Measurements from ENCODE around the gene TBC1D2B.

The TBC1D2B gene

DNA sequence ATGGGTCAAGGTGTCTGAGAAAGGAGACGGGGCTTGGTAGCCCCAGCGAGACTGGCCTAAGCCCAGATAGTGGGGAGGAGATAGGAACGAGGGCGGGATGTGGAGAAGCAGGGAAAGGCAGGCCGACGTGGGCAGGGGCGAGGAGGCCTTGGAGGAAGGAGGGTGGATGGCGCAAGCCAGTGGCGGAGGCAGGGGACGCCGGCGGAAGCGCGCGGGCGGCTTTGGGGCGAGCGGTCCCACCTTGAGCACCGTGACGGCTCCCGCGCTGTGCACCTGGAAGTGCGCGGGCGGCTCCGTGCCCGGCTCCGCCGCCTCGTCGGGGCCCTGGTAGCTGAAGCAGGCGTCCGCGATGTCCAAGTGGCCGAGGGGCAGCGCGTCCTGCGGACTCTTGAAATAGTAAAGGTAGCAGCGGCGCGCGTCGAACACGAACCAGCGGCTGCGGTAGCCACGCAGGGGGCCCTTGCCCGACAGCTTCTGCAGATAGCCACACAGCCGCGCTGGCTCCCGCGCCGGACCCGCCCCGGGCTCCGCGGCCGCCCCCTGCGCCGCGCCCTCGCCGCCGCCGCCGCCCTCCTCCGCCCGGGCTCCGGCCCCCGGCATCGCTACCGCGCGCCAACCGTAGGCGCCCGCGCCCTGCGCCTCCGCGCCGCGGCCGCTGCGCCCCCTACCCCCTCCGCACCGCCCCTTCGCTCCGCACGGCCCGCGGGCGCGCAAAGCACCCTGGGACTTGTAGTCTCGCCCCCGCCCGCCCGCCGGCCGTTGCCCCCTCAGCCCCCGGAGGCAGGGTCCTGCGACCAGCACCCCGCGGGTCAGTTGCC, at the start of gene TBC1D2B:
Gene TBC1D2B, minus strand, starts transcription at position 659 of the 818 bp plus-strand sequence. Its CDS starts 59 bp downstream, at position 600.
- peak within 1 kb of the TSS; percentile 81 to 88 for H3K4me3 ChIP-seq (ENCODE audit: low read depth in 1 of 2, low read length in 2 of 2)
- no peaks in the 10 kb centered on the region for H3K36me3 ChIP-seq (ENCODE audit: insufficient read depth, low read length)
- peaks cover 26% of the 10 kb centered on the region for H3K4me1 ChIP-seq (ENCODE audit: insufficient read depth, low read length)
- no peaks in the 10 kb centered on the region for H3K27me3 ChIP-seq (ENCODE audit: control insufficient read depth in 1 of 2, insufficient read depth in 2 of 2, low read length in 2 of 2)
- H3K27ac ChIP-seq (ENCODE audit: low read depth, low read length) = peak within 1 kb of the TSS; percentile 87
- peak within 1 kb of the TSS; percentile 65 for H3K9ac ChIP-seq (ENCODE audit: low read length)
- no peaks in the 10 kb centered on the region for H3K9me3 ChIP-seq (ENCODE audit: low read length)

DNA sequence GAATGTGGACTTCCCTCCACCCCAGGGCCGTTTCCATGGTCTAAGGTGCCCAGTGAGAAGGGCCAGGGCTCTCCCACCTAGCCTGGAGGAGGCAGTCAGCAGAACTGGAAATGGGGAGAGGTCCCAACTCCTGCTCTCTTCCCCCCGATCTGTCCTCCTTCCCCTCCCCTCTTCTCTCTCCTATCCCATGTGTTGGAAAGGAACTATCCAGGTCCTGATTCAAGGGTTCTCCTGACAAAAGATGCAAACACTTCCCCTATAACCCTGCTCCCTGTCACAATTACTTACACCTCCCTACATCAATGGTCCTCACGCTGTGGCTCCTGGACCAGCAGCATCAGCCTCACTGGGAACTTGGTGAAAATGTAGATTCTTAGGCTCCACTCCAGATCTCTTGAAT, 47.8 kb upstream of the TBC1D2B start:
- no peak overlapping the region for H3K4me3 ChIP-seq (ENCODE audit: low read depth in 1 of 2, low read length in 2 of 2)
- no peaks in the 10 kb centered on the region for H3K4me1 ChIP-seq (ENCODE audit: insufficient read depth, low read length)
- H3K27ac ChIP-seq (ENCODE audit: low read depth, low read length) = no peak overlapping the region
- no peak overlapping the region for H3K9ac ChIP-seq (ENCODE audit: low read length)
- no peaks in the 10 kb centered on the region for H3K9me3 ChIP-seq (ENCODE audit: low read length)
- H3K27me3 ChIP-seq (ENCODE audit: control insufficient read depth in 1 of 2, insufficient read depth in 2 of 2, low read length in 2 of 2) = no peaks in the 10 kb centered on the region
- no peaks in the 10 kb centered on the region for H3K36me3 ChIP-seq (ENCODE audit: insufficient read depth, low read length)

DNA sequence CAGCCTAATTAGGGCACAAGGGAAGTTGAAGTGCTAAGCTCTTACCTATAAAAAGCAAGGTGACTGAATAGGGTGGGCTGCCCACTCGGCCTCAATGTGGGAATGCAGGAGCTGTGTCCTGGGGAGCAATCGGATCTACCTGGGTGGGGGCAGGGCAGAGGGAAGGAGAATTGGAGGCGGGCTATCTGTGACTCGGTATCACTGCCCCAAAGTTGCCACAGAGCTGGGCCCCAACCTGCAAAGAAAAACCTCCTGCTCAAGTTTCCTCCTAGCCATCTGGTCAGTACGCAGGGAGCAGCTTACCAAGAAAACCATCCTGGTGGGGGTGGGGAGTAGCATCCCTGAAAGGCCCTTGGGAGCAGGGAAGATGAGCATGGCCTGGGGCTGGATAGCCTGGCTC, 43.0 kb upstream of the TBC1D2B start:
- H3K9me3 ChIP-seq (ENCODE audit: low read length) = no peaks in the 10 kb centered on the region
- no peaks in the 10 kb centered on the region for H3K27me3 ChIP-seq (ENCODE audit: control insufficient read depth in 1 of 2, insufficient read depth in 2 of 2, low read length in 2 of 2)
- H3K9ac ChIP-seq (ENCODE audit: low read length) = no peak overlapping the region
- no peak overlapping the region for H3K27ac ChIP-seq (ENCODE audit: low read depth, low read length)
- H3K36me3 ChIP-seq (ENCODE audit: insufficient read depth, low read length) = no peaks in the 10 kb centered on the region
- no peak overlapping the region for H3K4me3 ChIP-seq (ENCODE audit: low read depth in 1 of 2, low read length in 2 of 2)
- no peaks in the 10 kb centered on the region for H3K4me1 ChIP-seq (ENCODE audit: insufficient read depth, low read length)

DNA sequence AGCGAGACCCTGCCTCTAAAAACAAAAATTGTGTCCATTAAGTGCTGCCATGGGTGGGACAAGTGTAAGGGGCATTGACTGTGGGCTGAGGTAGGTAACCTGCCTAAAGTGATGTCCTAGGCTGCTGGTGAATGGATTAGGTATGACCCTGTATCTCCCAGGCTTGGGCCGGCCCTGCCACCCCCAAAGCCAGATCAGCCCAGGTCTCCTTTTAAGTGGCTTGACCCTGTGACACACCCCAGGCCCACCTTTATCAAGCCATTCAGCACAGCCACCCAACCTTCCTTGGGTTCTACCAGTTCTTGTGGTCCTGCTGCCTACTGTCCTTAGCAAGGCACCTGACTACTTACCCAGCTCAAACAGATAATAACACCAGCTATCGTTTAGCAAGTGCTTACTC, 35.0 kb upstream of the TBC1D2B start:
- no peak overlapping the region for H3K9ac ChIP-seq (ENCODE audit: low read length)
- no peak overlapping the region for H3K27ac ChIP-seq (ENCODE audit: low read depth, low read length)
- no peak overlapping the region for H3K4me3 ChIP-seq (ENCODE audit: low read depth in 1 of 2, low read length in 2 of 2)
- H3K36me3 ChIP-seq (ENCODE audit: insufficient read depth, low read length) = no peaks in the 10 kb centered on the region
- no peaks in the 10 kb centered on the region for H3K27me3 ChIP-seq (ENCODE audit: control insufficient read depth in 1 of 2, insufficient read depth in 2 of 2, low read length in 2 of 2)
- no peaks in the 10 kb centered on the region for H3K9me3 ChIP-seq (ENCODE audit: low read length)
- H3K4me1 ChIP-seq (ENCODE audit: insufficient read depth, low read length) = no peaks in the 10 kb centered on the region

DNA sequence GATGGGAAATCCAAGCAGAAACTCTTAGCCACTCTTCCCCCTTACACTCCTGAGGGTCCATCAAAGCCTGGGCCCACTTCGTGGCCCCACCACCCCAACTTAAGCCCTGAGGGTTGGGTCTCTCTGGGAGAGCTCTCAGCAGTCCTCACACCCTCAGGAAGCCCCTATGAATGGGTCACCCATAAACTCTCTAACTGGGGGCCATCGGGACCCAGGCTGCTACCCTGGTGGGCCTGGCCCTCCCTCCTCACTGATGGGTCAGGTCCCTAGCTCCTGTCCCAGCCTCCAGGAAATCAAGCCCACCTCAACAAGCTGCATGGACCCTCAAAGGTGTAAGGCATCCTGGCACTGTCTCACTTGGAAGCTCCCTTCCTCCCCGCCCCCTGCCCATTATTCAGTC, 34.3 kb upstream of the TBC1D2B start:
- Histone ChIP-seq H3K27me3 (ENCODE audit: control insufficient read depth in 1 of 2, insufficient read depth in 2 of 2, low read length in 2 of 2) (no peaks in the 10 kb centered on the region), H3K9ac (ENCODE audit: low read length) (no peak overlapping the region), H3K27ac (ENCODE audit: low read depth, low read length) (no peak overlapping the region), H3K9me3 (ENCODE audit: low read length) (no peaks in the 10 kb centered on the region), H3K4me1 (ENCODE audit: insufficient read depth, low read length) (no peaks in the 10 kb centered on the region), H3K4me3 (ENCODE audit: low read depth in 1 of 2, low read length in 2 of 2) (no peak overlapping the region), H3K36me3 (ENCODE audit: insufficient read depth, low read length) (no peaks in the 10 kb centered on the region)

DNA sequence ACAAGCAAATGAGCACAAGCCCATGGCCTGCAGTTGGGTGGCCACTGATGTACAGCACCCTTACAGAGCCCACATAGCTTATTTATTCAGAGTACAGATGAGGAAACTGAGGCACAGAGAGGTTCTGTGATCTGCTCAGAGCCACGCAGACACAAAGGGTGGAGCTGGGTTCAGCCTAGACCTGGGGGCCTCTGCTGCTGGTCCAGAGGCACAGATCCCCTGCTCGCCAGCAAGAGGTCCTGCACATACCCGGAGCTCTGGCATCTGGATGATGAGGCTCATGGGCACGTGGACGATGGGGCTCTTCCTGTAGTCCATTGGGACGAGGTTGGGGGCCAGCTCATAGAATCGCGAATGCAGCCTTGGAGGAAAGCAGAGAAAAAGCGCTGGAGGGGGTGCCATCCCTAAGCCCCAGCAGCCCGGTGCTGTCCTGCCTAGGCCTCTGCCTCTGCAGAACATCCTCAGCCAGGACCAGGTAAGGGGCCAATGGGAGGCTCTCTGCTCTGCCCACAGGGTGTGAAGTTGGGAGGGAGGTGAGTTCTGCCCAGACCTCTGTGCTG, 33.5 kb upstream of the TBC1D2B start:
- Histone ChIP-seq H3K4me1 (ENCODE audit: insufficient read depth, low read length) (no peaks in the 10 kb centered on the region), H3K4me3 (ENCODE audit: low read depth in 1 of 2, low read length in 2 of 2) (no peak overlapping the region), H3K27ac (ENCODE audit: low read depth, low read length) (no peak overlapping the region), H3K36me3 (ENCODE audit: insufficient read depth, low read length) (no peaks in the 10 kb centered on the region), H3K9ac (ENCODE audit: low read length) (no peak overlapping the region), H3K27me3 (ENCODE audit: control insufficient read depth in 1 of 2, insufficient read depth in 2 of 2, low read length in 2 of 2) (no peaks in the 10 kb centered on the region), H3K9me3 (ENCODE audit: low read length) (no peaks in the 10 kb centered on the region)

DNA sequence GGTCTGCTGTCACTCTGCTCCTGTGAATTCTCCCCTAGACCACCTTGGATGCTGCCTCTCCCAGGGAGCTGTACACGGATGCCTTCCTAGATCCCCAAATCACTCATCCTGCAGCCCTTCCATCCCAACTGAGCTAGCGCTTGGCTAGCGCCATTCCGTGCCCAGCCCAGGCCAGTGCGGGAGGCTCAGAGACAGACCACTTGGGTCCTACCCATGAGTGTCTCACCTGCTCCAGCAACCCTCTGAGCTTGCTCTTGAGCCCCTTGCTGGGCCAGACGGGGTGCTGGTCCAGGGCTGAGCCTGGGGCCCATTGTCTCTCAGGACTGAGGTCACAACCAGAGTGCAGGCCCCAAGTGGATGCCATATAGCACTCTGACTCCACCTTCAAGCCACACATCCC, 32.6 kb upstream of the TBC1D2B start:
- Histone ChIP-seq H3K9ac (ENCODE audit: low read length) (no peak overlapping the region), H3K4me1 (ENCODE audit: insufficient read depth, low read length) (no peaks in the 10 kb centered on the region)

DNA sequence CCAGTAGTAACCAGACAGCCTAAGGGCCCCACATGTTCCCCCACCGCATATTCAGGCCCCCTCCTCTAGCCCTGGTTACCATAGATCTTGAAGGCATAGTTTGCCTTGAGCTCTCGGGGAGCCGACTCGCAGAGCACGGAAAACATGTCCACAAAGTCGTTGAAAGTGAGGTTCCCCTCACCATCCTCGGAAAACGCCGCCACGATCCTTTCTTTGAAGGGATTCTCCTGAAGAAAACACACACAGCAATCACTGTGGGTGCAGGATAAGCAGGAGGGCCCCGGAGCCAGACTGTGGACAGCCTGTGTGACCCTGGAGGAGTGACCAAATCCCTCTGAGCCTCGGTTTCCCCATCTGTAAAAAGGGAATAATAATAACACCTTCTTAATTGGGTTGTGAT, 31.6 kb upstream of the TBC1D2B start:
- no peak overlapping the region for H3K9ac ChIP-seq (ENCODE audit: low read length)
- H3K27ac ChIP-seq (ENCODE audit: low read depth, low read length) = no peak overlapping the region
- H3K36me3 ChIP-seq (ENCODE audit: insufficient read depth, low read length) = no peaks in the 10 kb centered on the region
- no peak overlapping the region for H3K4me3 ChIP-seq (ENCODE audit: low read depth in 1 of 2, low read length in 2 of 2)
- no peaks in the 10 kb centered on the region for H3K9me3 ChIP-seq (ENCODE audit: low read length)
- no peaks in the 10 kb centered on the region for H3K4me1 ChIP-seq (ENCODE audit: insufficient read depth, low read length)
- no peaks in the 10 kb centered on the region for H3K27me3 ChIP-seq (ENCODE audit: control insufficient read depth in 1 of 2, insufficient read depth in 2 of 2, low read length in 2 of 2)

More for the DNA sequence above, 32.6 kb upstream of the TBC1D2B start:
- no peaks in the 10 kb centered on the region for H3K36me3 ChIP-seq (ENCODE audit: insufficient read depth, low read length)
- no peak overlapping the region for H3K27ac ChIP-seq (ENCODE audit: low read depth, low read length)
- H3K9me3 ChIP-seq (ENCODE audit: low read length) = no peaks in the 10 kb centered on the region
- no peak overlapping the region for H3K4me3 ChIP-seq (ENCODE audit: low read depth in 1 of 2, low read length in 2 of 2)
- H3K27me3 ChIP-seq (ENCODE audit: control insufficient read depth in 1 of 2, insufficient read depth in 2 of 2, low read length in 2 of 2) = no peaks in the 10 kb centered on the region

DNA sequence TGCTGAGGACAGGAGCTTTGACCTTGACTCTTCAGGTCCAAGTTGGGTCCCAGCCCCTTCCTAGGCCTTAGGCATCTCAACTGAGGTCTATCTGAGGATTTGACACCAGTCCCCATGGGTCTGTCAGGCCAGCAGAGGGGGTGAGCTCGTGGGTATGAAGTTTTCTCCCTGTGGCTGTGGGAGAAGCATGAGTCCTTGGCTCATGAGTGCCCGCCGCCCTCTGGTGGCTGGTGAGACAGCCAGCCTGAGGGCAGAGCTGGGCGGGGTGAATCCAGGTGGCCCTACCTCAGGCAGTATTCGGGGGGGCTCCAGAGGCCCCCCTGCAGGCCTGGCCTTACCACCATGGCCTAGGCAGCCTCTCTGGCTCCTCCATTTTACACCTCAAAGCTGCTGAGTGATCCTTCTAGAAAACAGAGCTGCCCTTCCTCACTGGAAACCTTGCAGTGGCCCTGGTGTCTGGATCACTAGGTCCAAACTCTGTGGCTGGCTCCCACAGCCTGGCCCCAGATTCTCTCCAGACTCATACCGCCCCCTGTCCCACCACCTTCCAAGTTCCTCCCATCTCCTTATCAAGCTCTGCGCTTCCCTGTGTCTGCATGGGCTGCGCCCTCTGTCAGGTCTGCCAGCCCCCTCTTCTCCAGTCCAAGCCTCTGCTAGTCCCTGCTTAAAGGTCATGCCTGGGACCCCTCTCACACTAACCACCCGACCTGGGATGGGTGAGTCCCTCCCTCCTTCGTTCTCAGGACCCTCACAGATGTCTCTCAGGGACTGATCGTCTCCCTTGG, 31.0 kb upstream of the TBC1D2B start:
- no peak overlapping the region for H3K27ac ChIP-seq (ENCODE audit: low read depth, low read length)
- no peak overlapping the region for H3K9ac ChIP-seq (ENCODE audit: low read length)
- no peak overlapping the region for H3K4me3 ChIP-seq (ENCODE audit: low read depth in 1 of 2, low read length in 2 of 2)
- H3K27me3 ChIP-seq (ENCODE audit: control insufficient read depth in 1 of 2, insufficient read depth in 2 of 2, low read length in 2 of 2) = no peaks in the 10 kb centered on the region
- no peaks in the 10 kb centered on the region for H3K9me3 ChIP-seq (ENCODE audit: low read length)
- no peaks in the 10 kb centered on the region for H3K36me3 ChIP-seq (ENCODE audit: insufficient read depth, low read length)
- no peaks in the 10 kb centered on the region for H3K4me1 ChIP-seq (ENCODE audit: insufficient read depth, low read length)

DNA sequence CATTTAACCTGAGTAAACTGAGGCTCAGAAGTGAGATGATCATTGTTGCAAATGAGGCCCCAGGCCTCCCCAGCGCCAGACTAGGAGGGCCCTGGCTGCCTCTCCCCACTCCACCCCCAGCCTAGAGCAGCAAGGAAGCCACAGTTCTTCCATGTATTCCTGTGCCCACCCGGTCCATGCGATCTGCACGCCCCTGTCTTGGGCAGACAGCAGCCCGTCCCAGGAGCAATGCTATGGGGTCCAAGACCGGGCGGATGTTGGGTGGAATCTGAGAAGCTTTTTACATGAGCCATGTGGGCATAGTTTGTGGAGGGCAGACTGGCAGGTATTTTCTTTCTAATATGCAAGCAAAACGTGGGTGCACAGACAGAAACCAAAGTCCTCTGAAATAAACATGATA, 30.0 kb upstream of the TBC1D2B start:
- no peaks in the 10 kb centered on the region for H3K9me3 ChIP-seq (ENCODE audit: low read length)
- no peaks in the 10 kb centered on the region for H3K4me1 ChIP-seq (ENCODE audit: insufficient read depth, low read length)
- H3K27me3 ChIP-seq (ENCODE audit: control insufficient read depth in 1 of 2, insufficient read depth in 2 of 2, low read length in 2 of 2) = no peaks in the 10 kb centered on the region
- no peaks in the 10 kb centered on the region for H3K36me3 ChIP-seq (ENCODE audit: insufficient read depth, low read length)
- no peak overlapping the region for H3K9ac ChIP-seq (ENCODE audit: low read length)
- no peak overlapping the region for H3K27ac ChIP-seq (ENCODE audit: low read depth, low read length)
- H3K4me3 ChIP-seq (ENCODE audit: low read depth in 1 of 2, low read length in 2 of 2) = no peak overlapping the region

DNA sequence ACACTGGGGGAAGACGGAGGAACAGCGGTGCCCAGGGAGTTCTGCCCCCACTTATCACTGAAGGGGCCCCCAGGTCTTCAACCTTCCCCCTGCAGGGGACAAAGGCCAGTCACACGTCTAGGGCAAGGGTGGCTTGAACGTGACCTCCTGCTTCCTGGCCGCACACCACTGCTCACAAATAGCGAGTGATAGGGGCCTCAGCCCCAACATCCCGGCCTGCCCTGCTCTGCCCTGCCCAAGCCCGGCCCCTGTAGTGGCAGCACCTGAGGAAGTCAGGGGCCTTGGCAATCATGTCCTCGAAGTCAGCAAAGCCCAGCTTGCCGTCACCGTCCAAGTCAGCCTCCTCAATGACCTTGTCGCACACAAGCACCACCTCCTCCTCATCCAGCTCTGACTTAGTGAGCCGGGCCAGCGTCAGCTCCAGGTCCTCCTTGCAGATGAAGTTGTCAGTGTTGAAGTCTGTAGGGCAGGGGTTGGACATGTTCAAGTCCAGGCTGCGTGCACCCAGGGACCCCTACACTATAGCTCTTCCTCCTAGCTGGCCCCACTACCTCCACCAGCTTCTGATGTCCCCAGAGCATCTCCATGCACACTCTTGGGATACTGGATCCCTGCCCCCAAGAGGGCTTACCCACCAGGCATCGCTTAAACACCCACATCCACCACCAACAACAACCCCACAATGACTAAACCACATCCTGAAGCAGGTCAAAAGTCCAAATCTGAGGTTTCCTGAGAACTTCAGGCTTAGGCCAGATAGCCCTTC, 28.1 kb upstream of the TBC1D2B start:
- Histone ChIP-seq H3K9me3 (ENCODE audit: low read length) (no peaks in the 10 kb centered on the region), H3K27me3 (ENCODE audit: control insufficient read depth in 1 of 2, insufficient read depth in 2 of 2, low read length in 2 of 2) (no peaks in the 10 kb centered on the region), H3K9ac (ENCODE audit: low read length) (no peak overlapping the region), H3K4me3 (ENCODE audit: low read depth in 1 of 2, low read length in 2 of 2) (no peak overlapping the region), H3K4me1 (ENCODE audit: insufficient read depth, low read length) (no peaks in the 10 kb centered on the region), H3K36me3 (ENCODE audit: insufficient read depth, low read length) (no peaks in the 10 kb centered on the region), H3K27ac (ENCODE audit: low read depth, low read length) (no peak overlapping the region)
